ENCODE data around the gene TGIF1. TPM values are rescaled to one million over a fixed set of nuclear protein-coding genes. Genes with fewer than 3 reads are reported as not detected.

The TGIF1 gene
- total RNA-seq, 1 experiment from 2014 or later, result 241 TPM

- DNase-seq (ENCODE audit: low spot score), result no peak
Observed at GRCh38 chr18:3429121-3429520, 20.9 kb upstream of the TGIF1 start.

- no peak for DNase-seq (ENCODE audit: low spot score)
Observed at GRCh38 chr18:3434685-3435084, 15.3 kb upstream of the TGIF1 start.

GRCh38 chr18:3440341-3440740, 9.6 kb upstream of the TGIF1 start:
- no peak for DNase-seq (ENCODE audit: low spot score)

- DNase-seq (ENCODE audit: low spot score), result peak; percentile 81
Observed at GRCh38 chr18:3441290-3441689, 8.7 kb upstream of the TGIF1 start.

- no peak for DNase-seq (ENCODE audit: low spot score)
Observed at GRCh38 chr18:3442919-3443318, 7.1 kb upstream of the TGIF1 start.

GRCh38 chr18:3444296-3444695, 5.7 kb upstream of the TGIF1 start:
- no peak for DNase-seq (ENCODE audit: low spot score)

- no peak for DNase-seq (ENCODE audit: low spot score)
Observed at GRCh38 chr18:3444954-3445353, 5.0 kb upstream of the TGIF1 start.

GRCh38 chr18:3447068-3447894, 2.7 kb upstream of the TGIF1 start:
- DNase-seq (ENCODE audit: low spot score), result no peak

GRCh38 chr18:3447895-3448837, 1.8 kb upstream of the TGIF1 start:
- DNase-seq (ENCODE audit: low spot score), result peak; percentile 99

GRCh38 chr18:3448838-3449511, 997 bp upstream of the TGIF1 start:
- peak; percentile 89 for DNase-seq (ENCODE audit: low spot score)

GRCh38 chr18:3449512-3450011, 410 bp upstream of the TGIF1 start:
- DNase-seq (ENCODE audit: low spot score), result peak; percentile 81

- DNase-seq (ENCODE audit: low spot score), result no peak
Observed at GRCh38 chr18:3450799-3451182, 819 bp downstream of the TGIF1 start.

- DNase-seq (ENCODE audit: low spot score), result peak; percentile 97
Observed at GRCh38 chr18:3451183-3451988, 1.4 kb downstream of the TGIF1 start.

GRCh38 chr18:3451989-3452749, 2.2 kb downstream of the TGIF1 start:
- DNase-seq (ENCODE audit: low spot score), result no peak

- peak; percentile 76 for DNase-seq (ENCODE audit: low spot score)
Observed at GRCh38 chr18:3452750-3453539, 3.0 kb downstream of the TGIF1 start.

GRCh38 chr18:3453540-3454364, 3.8 kb downstream of the TGIF1 start:
- peak; percentile 83 for DNase-seq (ENCODE audit: low spot score)

- DNase-seq (ENCODE audit: low spot score), result peak; percentile 89
Observed at GRCh38 chr18:3454365-3455089, 4.6 kb downstream of the TGIF1 start.

All from HT-29 (cell line).